ENCODE measurements around the gene GPC6.

DNA sequence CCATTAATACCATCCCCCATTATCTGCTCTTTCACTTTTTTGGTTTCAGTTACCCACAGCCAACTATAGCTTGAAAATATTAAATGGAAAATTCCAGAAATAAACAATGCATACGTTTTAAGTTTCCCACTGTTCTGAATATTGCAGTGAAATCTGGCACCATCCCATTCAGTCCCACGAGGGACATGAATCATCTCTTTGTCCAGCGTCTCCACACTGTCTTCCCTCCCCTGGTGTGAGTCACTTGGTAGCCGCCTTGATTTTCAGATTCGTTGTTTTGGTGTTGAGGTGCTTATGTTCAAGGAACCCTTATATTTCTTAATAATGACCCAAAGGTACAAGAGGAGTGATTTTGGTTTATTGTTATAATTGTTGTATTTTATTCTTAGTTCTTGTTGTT, 1006.8 kb downstream of the GPC6 start:
- TF ChIP-seq CTCF (IDR thresholded peaks at IDR 0.05 in 8 of 11, conservative IDR thresholded peaks at IDR 0.05 in 3 of 11), result no peak
- TF ChIP-seq POLR2AphosphoS5 (IDR thresholded peaks at IDR 0.05), result no peak
- no peak for TF ChIP-seq POLR2A (IDR thresholded peaks at IDR 0.05)
